GM12892 (cell line): ENCODE results near the gene GAS2L2.

Experiments
- POLR2A ChIP-seq: IDR thresholded peaks from 2 replicates; pipeline ENCODE4 v1.6.1; 2011; ENCODE audit warnings: low read depth, low read length, control low read depth
- POLR2AphosphoS5 ChIP-seq: IDR thresholded peaks from 2 replicates; pipeline ENCODE4 v1.6.1; 2011; ENCODE audit warnings: low read depth, low read length, control low read depth
- TAF1 ChIP-seq: IDR thresholded peaks from 2 replicates; pipeline ENCODE4 v1.6.1; 2011; ENCODE audit warnings: low read depth, mild to moderate bottlenecking, control low read depth, low read length, borderline replicate concordance

DNA sequence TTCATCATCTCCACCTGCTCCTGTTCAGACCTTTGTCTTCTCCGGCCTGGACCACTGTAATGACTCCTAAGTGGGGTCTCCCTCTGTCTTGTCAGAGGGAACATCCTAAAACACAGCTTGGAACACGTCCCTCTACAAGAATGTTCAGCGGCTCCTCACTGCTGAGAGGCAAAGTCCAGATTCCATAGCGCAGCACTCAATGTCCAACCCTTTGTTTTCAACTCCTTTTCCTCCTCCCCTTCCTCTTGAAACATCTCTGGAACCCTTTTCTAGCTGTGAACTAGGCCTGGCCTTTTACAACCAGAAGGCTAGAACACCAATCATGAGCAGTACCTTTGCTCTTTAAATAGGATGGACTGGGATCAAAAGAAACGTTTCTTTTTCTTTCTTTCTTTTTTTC is 8.6 kb upstream of the GAS2L2 start:
- TF ChIP-seq POLR2AphosphoS5 (no peak), POLR2A (no peak), TAF1 (no peak)
